HG02610 (cell line): ENCODE data around the gene RIPOR3.
"Not testable (repeated sequence)": the region's sequence is repeated elsewhere in the genome, so short reads cannot be mapped to it uniquely, and the experiment has no call there.

Source experiments
- ATAC-seq: cut with Tn5 transposase; IDR thresholded peaks from one replicate; pipeline ENCODE4 v1.9.1; 2021; ENCODE audit warnings: mild to moderate bottlenecking, moderate library complexity; ENCODE audit not compliant: unreplicated experiment

Gene RIPOR3

GRCh38 chr20:50708845-50709635, 17.7 kb upstream of the RIPOR3 start:
- ATAC-seq, result no peak

- ATAC-seq, result no peak
These were observed 13.6 kb upstream of the RIPOR3 start for GRCh38 chr20:50704971-50705370.

- ATAC-seq, result no peak
These were observed 13.2 kb upstream of the RIPOR3 start for GRCh38 chr20:50704514-50704913.

- not testable (repeated sequence) for ATAC-seq
These were observed 12.5 kb upstream of the RIPOR3 start for GRCh38 chr20:50703651-50704438.

- no peak for ATAC-seq
These were observed 10.0 kb upstream of the RIPOR3 start for GRCh38 chr20:50701041-50701963.

GRCh38 chr20:50699688-50700087, 8.3 kb upstream of the RIPOR3 start:
- ATAC-seq, result no peak

GRCh38 chr20:50698255-50698654, 6.9 kb upstream of the RIPOR3 start:
- not testable (repeated sequence) for ATAC-seq

- no peak for ATAC-seq
These were observed 4.0 kb upstream of the RIPOR3 start for GRCh38 chr20:50695135-50695872.

- ATAC-seq, result no peak
These were observed 3.2 kb upstream of the RIPOR3 start for GRCh38 chr20:50694379-50695134.

- ATAC-seq, result no peak
These were observed 1.7 kb upstream of the RIPOR3 start for GRCh38 chr20:50693001-50693400.

GRCh38 chr20:50692552-50692933, 1.2 kb upstream of the RIPOR3 start:
- ATAC-seq, result no peak

- ATAC-seq, result no peak
These were observed 520 bp upstream of the RIPOR3 start for GRCh38 chr20:50691573-50692551.

- ATAC-seq, result no peak
These were observed 1.3 kb downstream of the RIPOR3 start for GRCh38 chr20:50689864-50690649.

GRCh38 chr20:50688256-50688975, 2.9 kb downstream of the RIPOR3 start:
- no peak for ATAC-seq

GRCh38 chr20:50686821-50687220, 4.5 kb downstream of the RIPOR3 start:
- ATAC-seq, result no peak

- ATAC-seq, result no peak
These were observed 7.8 kb downstream of the RIPOR3 start for GRCh38 chr20:50683570-50683969.

- ATAC-seq, result no peak
These were observed 8.3 kb downstream of the RIPOR3 start for GRCh38 chr20:50682947-50683530.
